ENCODE results near the gene MSH2.
"Not testable (repeated sequence)": the region's sequence is repeated elsewhere in the genome, so short reads cannot be mapped to it uniquely, and the experiment has no call there.

Gene MSH2

GRCh38 chr2:47357483-47357882 lies 45.5 kb upstream of the MSH2 start:
- TF ChIP-seq EZH2 (IDR thresholded peaks at IDR 0.05; ENCODE audit: borderline replicate concordance, low read depth, low read length, severe bottlenecking), result no peak
- no peak for TF ChIP-seq CTCF (IDR thresholded peaks at IDR 0.05; ENCODE audit: borderline replicate concordance, extremely low read depth, low read length, poor library complexity, severe bottlenecking)
- no peak overlapping the region for H3K4me2 ChIP-seq (ENCODE audit: insufficient read depth, low read length)
- no peak for DNase-seq
- H3K27ac ChIP-seq (ENCODE audit: low read length), result no peak overlapping the region
- H3K4me1 ChIP-seq (ENCODE audit: insufficient read depth, low read length), result no peaks in the 10 kb centered on the region
- H3K4me3 ChIP-seq (ENCODE audit: low read depth in 1 of 2, low read length in 2 of 2), result no peak overlapping the region
- no peak overlapping the region for H2AFZ ChIP-seq (ENCODE audit: low read depth, low read length)
- no peaks in the 10 kb centered on the region for H3K27me3 ChIP-seq (ENCODE audit: insufficient read depth, low read length, poor library complexity)
- H3K9ac ChIP-seq (ENCODE audit: low read depth, low read length), result no peak overlapping the region
- no peaks in the 10 kb centered on the region for H3K36me3 ChIP-seq (ENCODE audit: insufficient read depth, low read length)
- H4K20me1 ChIP-seq (ENCODE audit: insufficient read depth, low read length), result no peaks in the 10 kb centered on the region
- ATAC-seq (ENCODE audit: insufficient read depth, low read depth), result no peak
- no peaks in the 10 kb centered on the region for H3K79me2 ChIP-seq (ENCODE audit: insufficient read depth, low read length)
- no peaks in the 10 kb centered on the region for H3K9me3 ChIP-seq (ENCODE audit: insufficient read depth, low read length, severe bottlenecking)

GRCh38 chr2:47359375-47359868 lies 43.5 kb upstream of the MSH2 start:
- no peaks in the 10 kb centered on the region for H3K9me3 ChIP-seq (ENCODE audit: insufficient read depth, low read length, severe bottlenecking)
- no peak overlapping the region for H3K27ac ChIP-seq (ENCODE audit: low read length)
- no peak overlapping the region for H3K4me3 ChIP-seq (ENCODE audit: low read depth in 1 of 2, low read length in 2 of 2)
- no peak for TF ChIP-seq EZH2 (IDR thresholded peaks at IDR 0.05; ENCODE audit: borderline replicate concordance, low read depth, low read length, severe bottlenecking)
- no peak for TF ChIP-seq CTCF (IDR thresholded peaks at IDR 0.05; ENCODE audit: borderline replicate concordance, extremely low read depth, low read length, poor library complexity, severe bottlenecking)
- H4K20me1 ChIP-seq (ENCODE audit: insufficient read depth, low read length), result no peaks in the 10 kb centered on the region
- H3K36me3 ChIP-seq (ENCODE audit: insufficient read depth, low read length), result no peaks in the 10 kb centered on the region
- no peak overlapping the region for H2AFZ ChIP-seq (ENCODE audit: low read depth, low read length)
- no peak for DNase-seq
- H3K4me1 ChIP-seq (ENCODE audit: insufficient read depth, low read length), result no peaks in the 10 kb centered on the region
- H3K79me2 ChIP-seq (ENCODE audit: insufficient read depth, low read length), result no peaks in the 10 kb centered on the region
- ATAC-seq (ENCODE audit: insufficient read depth, low read depth), result no peak
- H3K4me2 ChIP-seq (ENCODE audit: insufficient read depth, low read length), result no peak overlapping the region
- H3K27me3 ChIP-seq (ENCODE audit: insufficient read depth, low read length, poor library complexity), result no peaks in the 10 kb centered on the region
- no peak overlapping the region for H3K9ac ChIP-seq (ENCODE audit: low read depth, low read length)

GRCh38 chr2:47360283-47360682 lies 42.7 kb upstream of the MSH2 start:
- Histone ChIP-seq H3K9ac (ENCODE audit: low read depth, low read length) (no peak overlapping the region), H4K20me1 (ENCODE audit: insufficient read depth, low read length) (no peaks in the 10 kb centered on the region), H3K79me2 (ENCODE audit: insufficient read depth, low read length) (no peaks in the 10 kb centered on the region), H3K36me3 (ENCODE audit: insufficient read depth, low read length) (no peaks in the 10 kb centered on the region), H3K4me3 (ENCODE audit: low read depth in 1 of 2, low read length in 2 of 2) (no peak overlapping the region), H3K4me1 (ENCODE audit: insufficient read depth, low read length) (no peaks in the 10 kb centered on the region), H3K27ac (ENCODE audit: low read length) (no peak overlapping the region), H3K4me2 (ENCODE audit: insufficient read depth, low read length) (no peak overlapping the region), H2AFZ (ENCODE audit: low read depth, low read length) (no peak overlapping the region), H3K9me3 (ENCODE audit: insufficient read depth, low read length, severe bottlenecking) (no peaks in the 10 kb centered on the region), H3K27me3 (ENCODE audit: insufficient read depth, low read length, poor library complexity) (no peaks in the 10 kb centered on the region)
- DNase-seq, result no peak
- no peak for ATAC-seq (ENCODE audit: insufficient read depth, low read depth)
- no peak for TF ChIP-seq CTCF (IDR thresholded peaks at IDR 0.05; ENCODE audit: borderline replicate concordance, extremely low read depth, low read length, poor library complexity, severe bottlenecking)
- TF ChIP-seq EZH2 (IDR thresholded peaks at IDR 0.05; ENCODE audit: borderline replicate concordance, low read depth, low read length, severe bottlenecking), result no peak

GRCh38 chr2:47360927-47361326 lies 42.0 kb upstream of the MSH2 start:
- Histone ChIP-seq H3K9me3 (ENCODE audit: insufficient read depth, low read length, severe bottlenecking) (no peaks in the 10 kb centered on the region), H4K20me1 (ENCODE audit: insufficient read depth, low read length) (no peaks in the 10 kb centered on the region), H3K79me2 (ENCODE audit: insufficient read depth, low read length) (no peaks in the 10 kb centered on the region), H3K4me2 (ENCODE audit: insufficient read depth, low read length) (no peak overlapping the region), H3K4me3 (ENCODE audit: low read depth in 1 of 2, low read length in 2 of 2) (no peak overlapping the region), H3K27ac (ENCODE audit: low read length) (no peak overlapping the region), H3K9ac (ENCODE audit: low read depth, low read length) (no peak overlapping the region), H3K27me3 (ENCODE audit: insufficient read depth, low read length, poor library complexity) (no peaks in the 10 kb centered on the region), H3K4me1 (ENCODE audit: insufficient read depth, low read length) (no peaks in the 10 kb centered on the region), H2AFZ (ENCODE audit: low read depth, low read length) (no peak overlapping the region), H3K36me3 (ENCODE audit: insufficient read depth, low read length) (no peaks in the 10 kb centered on the region)
- DNase-seq (no peak), ATAC-seq (ENCODE audit: insufficient read depth, low read depth) (no peak)
- no peak for TF ChIP-seq CTCF (IDR thresholded peaks at IDR 0.05; ENCODE audit: borderline replicate concordance, extremely low read depth, low read length, poor library complexity, severe bottlenecking)
- no peak for TF ChIP-seq EZH2 (IDR thresholded peaks at IDR 0.05; ENCODE audit: borderline replicate concordance, low read depth, low read length, severe bottlenecking)

- H3K79me2 ChIP-seq (ENCODE audit: insufficient read depth, low read length); H3K9ac ChIP-seq (ENCODE audit: low read depth, low read length); H3K36me3 ChIP-seq (ENCODE audit: insufficient read depth, low read length); H3K27me3 ChIP-seq (ENCODE audit: insufficient read depth, low read length, poor library complexity); H2AFZ ChIP-seq (ENCODE audit: low read depth, low read length); DNase-seq; H3K4me3 ChIP-seq (ENCODE audit: low read depth in 1 of 2, low read length in 2 of 2); H3K4me1 ChIP-seq (ENCODE audit: insufficient read depth, low read length); H3K27ac ChIP-seq (ENCODE audit: low read length); H4K20me1 ChIP-seq (ENCODE audit: insufficient read depth, low read length); ATAC-seq (ENCODE audit: insufficient read depth, low read depth); H3K9me3 ChIP-seq (ENCODE audit: insufficient read depth, low read length, severe bottlenecking); H3K4me2 ChIP-seq (ENCODE audit: insufficient read depth, low read length): not testable (repeated sequence)
Observed at GRCh38 chr2:47361505-47362229, 41.3 kb upstream of the MSH2 start.

Measured in DND-41 (cell line).